Astrocyte of the spinal cord (primary cell): Measurements from ENCODE around the gene DNAH14.

Experiments
- DNase-seq: peaks from one replicate; pipeline ENCODE4 v3.0.0; 2011; ENCODE audit warnings: low read depth, low spot score
- H3K4me3 ChIP-seq: 2 replicates; pipeline ENCODE4 v1.5.1; 2011; ENCODE audit warnings: low read depth, mild to moderate bottlenecking, low read length, moderate library complexity
- in situ Hi-C: cut with HindIII; loops from 2 replicates; pipeline ENCODE4 v1.10.0; 2017; ENCODE audit warnings: low sequenced_read_pairs
- TF ChIP-seq, protein P1 (sequence below): IDR thresholded peaks from 2 replicates; pipeline ENCODE4 v1.5.1; 2012; ENCODE audit warnings: low read depth, mild to moderate bottlenecking, low read length, inconsistent platforms

DNAH14 gene

DNA sequence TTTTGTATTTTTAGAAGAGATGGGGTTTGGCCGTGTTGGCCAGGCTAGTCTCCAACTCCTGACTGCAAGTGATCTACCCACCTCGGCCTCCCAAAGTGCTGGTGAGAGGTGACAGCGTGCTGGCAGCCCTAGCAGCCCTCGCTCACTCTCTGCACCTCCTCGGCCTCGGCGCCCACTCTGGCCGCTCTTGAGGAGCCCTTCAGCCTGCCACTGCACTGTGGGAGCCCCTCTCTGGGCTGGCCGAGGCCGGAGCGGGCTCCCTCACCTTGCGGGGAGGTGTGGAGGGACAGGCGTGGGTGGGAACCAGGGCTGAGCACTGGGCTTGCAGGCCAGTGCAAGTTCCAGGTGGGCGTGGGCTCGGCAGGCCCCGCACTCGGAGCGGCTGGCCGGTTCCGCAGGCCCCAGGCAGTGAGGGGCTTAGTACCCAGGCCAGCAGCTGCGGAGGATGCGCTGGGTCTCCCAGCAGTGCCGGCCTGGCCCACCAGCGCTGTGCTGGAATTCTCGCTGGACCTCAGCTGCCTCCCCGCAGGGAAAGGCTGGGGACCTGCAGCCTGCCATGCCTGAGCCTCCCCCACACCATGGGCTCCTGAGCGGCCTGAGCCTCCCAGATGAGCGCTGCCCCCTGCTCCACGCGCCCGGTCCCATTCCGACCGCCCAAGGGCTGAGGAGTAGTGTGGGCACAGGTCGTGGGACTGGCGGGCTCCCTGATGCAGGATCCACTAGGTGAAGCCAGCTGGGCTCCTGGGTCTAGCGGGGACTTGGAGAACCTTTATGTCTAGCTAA, 501.8 kb downstream of the DNAH14 start:
- in situ Hi-C loops = no loop called here
- DNase-seq = no peak
- no peak overlapping the region for H3K4me3 ChIP-seq
- TF ChIP-seq, protein P1, sequence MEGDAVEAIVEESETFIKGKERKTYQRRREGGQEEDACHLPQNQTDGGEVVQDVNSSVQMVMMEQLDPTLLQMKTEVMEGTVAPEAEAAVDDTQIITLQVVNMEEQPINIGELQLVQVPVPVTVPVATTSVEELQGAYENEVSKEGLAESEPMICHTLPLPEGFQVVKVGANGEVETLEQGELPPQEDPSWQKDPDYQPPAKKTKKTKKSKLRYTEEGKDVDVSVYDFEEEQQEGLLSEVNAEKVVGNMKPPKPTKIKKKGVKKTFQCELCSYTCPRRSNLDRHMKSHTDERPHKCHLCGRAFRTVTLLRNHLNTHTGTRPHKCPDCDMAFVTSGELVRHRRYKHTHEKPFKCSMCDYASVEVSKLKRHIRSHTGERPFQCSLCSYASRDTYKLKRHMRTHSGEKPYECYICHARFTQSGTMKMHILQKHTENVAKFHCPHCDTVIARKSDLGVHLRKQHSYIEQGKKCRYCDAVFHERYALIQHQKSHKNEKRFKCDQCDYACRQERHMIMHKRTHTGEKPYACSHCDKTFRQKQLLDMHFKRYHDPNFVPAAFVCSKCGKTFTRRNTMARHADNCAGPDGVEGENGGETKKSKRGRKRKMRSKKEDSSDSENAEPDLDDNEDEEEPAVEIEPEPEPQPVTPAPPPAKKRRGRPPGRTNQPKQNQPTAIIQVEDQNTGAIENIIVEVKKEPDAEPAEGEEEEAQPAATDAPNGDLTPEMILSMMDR = no peak

DNA sequence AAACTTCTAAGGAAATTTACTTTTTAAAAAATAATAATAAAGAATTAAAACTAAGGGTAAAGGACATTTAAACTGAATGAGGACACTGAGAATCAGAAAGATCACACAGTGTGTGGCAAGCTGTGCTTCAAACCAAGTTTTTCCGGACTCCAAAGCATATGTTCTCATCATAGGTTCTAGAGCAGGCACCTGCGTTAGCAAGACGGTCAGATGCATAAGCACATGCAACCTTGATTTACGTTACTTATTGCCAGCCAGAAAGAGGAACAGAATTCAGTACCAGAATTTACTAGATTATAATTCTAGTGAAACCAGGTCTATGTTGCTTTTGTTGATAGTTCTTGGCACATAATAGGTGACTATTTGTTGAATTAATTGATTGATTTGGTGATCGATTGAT, 504.6 kb downstream of the DNAH14 start:
- no peak overlapping the region for H3K4me3 ChIP-seq
- TF ChIP-seq, protein P1 = no peak
- DNase-seq = no peak
- in situ Hi-C loops = no loop called here

DNA sequence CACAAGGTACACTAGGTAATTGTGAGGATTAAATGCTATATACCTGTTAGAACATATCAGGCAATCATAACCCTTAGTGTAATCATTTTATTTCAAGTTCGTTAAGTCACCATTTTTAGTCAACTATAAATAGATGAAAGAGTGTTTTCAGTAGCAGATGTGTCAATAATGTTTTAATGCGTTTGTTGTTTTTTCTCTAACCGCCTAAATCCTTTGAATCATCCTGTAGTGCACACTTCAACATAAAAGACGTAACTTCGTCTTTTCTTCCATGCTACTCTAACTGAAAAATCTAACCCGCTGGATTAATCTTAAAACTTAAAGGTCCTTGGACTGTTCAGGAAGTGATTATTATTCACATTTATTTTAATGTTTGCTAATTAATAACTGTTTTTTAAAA, 505.6 kb downstream of the DNAH14 start:
- no peak for DNase-seq
- in situ Hi-C loops = no loop called here
- H3K4me3 ChIP-seq = no peak overlapping the region
- TF ChIP-seq, protein P1 = no peak

DNA sequence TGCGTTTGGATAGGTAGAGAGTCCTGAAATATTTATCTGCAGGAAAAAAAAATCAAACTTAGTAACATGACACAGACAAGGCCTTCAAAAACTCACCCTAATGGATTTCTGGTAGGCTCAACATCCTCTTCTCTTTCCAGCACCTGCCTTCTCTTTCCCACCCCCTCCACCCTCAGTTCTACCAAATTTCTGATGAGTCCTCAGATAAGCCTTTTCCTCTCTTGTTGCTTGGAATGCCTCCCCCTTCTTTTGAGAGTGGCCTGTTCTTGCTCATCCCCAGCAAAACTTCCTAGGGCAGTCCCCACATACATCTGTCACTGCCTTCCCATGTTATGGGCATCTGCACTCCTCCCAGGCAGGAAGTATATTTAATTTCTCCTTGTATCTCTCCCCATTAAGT, 506.0 kb downstream of the DNAH14 start:
- TF ChIP-seq, protein P1 = no peak
- in situ Hi-C loops = no loop called here
- no peak overlapping the region for H3K4me3 ChIP-seq
- DNase-seq = no peak

DNA sequence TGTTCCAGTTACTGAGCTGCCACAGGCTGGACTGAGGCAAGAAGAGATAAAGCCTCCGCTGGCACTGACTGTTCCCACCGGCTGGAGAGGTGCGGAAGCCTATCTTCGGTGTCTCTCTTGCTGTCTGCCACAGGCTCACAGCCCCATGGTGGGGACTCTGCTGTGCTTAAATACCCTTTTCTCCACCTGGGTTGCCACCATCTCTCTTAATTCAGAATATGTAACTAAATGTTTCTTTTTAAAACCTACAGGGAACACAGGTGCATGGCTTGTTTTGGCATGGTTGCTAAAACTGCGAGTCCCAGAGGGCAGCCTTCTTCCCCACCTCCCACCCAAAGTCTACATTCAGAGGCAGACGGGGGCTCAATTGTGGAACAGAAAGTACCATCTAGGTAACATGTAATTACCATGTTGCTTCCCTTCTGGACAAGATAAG, 506.5 kb downstream of the DNAH14 start:
- in situ Hi-C loops = no loop called here
- H3K4me3 ChIP-seq = no peak overlapping the region
- no peak for DNase-seq
- TF ChIP-seq, protein P1 = no peak

DNA sequence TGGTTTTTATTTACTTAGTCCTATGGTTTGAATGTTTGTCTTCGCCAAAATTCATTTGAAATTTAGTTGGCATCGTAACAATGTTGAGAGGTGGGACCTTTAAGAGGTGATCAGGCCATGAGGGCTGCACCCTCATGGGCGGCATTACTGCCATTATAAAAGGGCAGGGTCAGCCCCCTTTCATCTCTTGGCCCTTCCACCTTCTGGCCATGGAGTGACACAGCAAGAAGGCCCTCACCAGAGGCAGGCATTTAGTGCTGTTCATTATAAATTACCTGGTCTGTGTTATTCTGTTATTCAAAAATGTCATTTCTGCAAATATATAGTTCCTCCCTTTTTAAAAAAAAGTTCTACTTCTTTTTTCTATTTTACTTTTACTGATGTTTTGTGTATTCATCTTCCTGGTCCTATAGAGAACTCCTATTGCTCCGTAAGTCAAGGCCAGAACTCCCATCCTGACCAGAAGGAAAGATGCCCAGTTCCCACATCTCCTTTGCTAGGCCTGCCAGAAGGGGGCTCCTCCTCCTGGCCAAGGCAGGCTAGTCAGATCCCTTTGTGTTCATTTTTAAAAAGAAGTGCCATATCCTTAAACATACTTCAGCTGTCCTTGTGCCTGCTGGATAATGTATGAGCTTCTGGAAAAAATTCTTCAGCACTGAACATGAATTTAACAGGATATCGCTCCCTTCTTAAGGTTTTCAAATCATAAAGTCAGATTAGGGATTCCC, 508.4 kb downstream of the DNAH14 start:
- TF ChIP-seq, protein P1 = peak; percentile 73
- peak; percentile 38 for DNase-seq
- no peak overlapping the region for H3K4me3 ChIP-seq
- in situ Hi-C loops = no loop called here
